ENCODE results near the gene ISX. TPM values are rescaled to one million over a fixed set of nuclear protein-coding genes. Genes with fewer than 3 reads are reported as not detected.

The ISX gene
- total RNA-seq, 4 donors from 2014 or later, result 0.34 TPM; not detected in 3

DNA sequence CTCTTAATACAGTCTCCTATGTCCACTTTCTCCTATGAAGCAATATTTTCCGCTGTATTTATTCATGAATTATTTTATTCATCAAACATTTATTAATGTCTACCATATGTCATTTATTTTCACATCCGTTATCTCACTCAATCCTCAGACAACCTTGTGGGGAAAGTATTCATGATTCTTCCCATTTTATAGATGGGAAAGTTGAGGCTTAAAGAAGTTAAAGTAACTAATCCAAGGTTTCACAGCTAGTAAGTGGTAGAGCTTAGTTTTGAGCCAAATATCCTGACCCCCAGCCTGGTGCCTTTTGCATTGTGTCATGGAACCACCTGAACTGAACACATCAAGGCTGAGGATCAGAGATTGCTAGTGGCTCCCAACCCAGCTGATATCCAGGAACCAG lies 66.6 kb downstream of the ISX start:
- no peaks in the 10 kb centered on the region for H3K36me3 ChIP-seq
- intact Hi-C loops (cut with DNase I; ENCODE audit: low total_unique reads) (no loop called here), in situ Hi-C loops (cut with MboI; ENCODE audit: low sequenced_read_pairs in 4 of 4) (no loop called here)
- H3K27me3 ChIP-seq, result peaks cover 0 to 13% (median 8%) of the 10 kb centered on the region in 3 donors
- DNase-seq (no peak), ATAC-seq (no peak)
- H3K27ac ChIP-seq, result no peak overlapping the region
- H3K9me3 ChIP-seq, result no peaks in the 10 kb centered on the region
- no peak for TF ChIP-seq POLR2A (IDR thresholded peaks at IDR 0.05)
- TF ChIP-seq, protein P1, sequence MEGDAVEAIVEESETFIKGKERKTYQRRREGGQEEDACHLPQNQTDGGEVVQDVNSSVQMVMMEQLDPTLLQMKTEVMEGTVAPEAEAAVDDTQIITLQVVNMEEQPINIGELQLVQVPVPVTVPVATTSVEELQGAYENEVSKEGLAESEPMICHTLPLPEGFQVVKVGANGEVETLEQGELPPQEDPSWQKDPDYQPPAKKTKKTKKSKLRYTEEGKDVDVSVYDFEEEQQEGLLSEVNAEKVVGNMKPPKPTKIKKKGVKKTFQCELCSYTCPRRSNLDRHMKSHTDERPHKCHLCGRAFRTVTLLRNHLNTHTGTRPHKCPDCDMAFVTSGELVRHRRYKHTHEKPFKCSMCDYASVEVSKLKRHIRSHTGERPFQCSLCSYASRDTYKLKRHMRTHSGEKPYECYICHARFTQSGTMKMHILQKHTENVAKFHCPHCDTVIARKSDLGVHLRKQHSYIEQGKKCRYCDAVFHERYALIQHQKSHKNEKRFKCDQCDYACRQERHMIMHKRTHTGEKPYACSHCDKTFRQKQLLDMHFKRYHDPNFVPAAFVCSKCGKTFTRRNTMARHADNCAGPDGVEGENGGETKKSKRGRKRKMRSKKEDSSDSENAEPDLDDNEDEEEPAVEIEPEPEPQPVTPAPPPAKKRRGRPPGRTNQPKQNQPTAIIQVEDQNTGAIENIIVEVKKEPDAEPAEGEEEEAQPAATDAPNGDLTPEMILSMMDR (IDR thresholded peaks at IDR 0.05 in 4 of 5, conservative IDR thresholded peaks at IDR 0.05 in 1 of 5), result no peak
- no peaks in the 10 kb centered on the region for H3K4me1 ChIP-seq
- no peak overlapping the region for H3K4me3 ChIP-seq

DNA sequence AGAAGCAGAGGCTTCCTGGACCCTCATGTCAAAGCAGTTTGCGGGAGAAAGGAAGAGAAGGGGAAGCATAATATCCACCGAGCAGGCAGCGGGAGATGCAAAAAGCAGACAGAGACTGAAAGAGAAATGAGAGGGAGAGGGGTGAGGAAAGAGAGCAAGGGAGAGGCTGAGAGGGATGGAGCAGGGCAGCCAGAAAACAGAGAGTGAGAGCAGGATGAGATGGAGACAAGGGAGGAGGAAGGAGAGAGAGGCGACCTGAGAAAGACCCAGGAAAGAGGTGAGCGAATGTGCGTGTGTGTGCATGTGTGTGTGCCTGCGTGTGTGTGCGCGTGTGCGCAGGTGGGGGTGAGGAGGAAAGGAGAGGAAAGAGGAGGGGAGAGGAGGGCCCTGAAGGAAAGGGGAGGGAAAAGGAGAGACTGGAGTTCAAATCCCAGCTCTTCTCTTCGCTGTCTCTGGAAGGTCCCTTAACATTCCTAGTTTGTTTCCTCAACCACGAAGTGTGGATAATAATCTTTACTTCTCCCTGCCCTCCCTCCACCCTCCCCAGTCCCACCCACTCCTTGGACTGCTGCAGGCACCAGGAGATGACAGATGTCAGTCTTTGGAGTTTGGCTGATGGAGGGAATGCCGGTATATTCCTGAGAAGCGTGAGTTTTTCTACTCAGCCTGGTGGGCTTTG lies 67.9 kb downstream of the ISX start:
- in situ Hi-C loops (cut with MboI; ENCODE audit: low sequenced_read_pairs in 4 of 4) (no loop called here), intact Hi-C loops (cut with DNase I; ENCODE audit: low total_unique reads) (no loop called here)
- no peak for ATAC-seq
- no peak overlapping the region for H3K27ac ChIP-seq
- H3K36me3 ChIP-seq, result no peaks in the 10 kb centered on the region
- H3K27me3 ChIP-seq, result peaks cover 0 to 13% (median 10%) of the 10 kb centered on the region in 3 donors
- TF ChIP-seq, protein P1 (IDR thresholded peaks at IDR 0.05 in 4 of 5, conservative IDR thresholded peaks at IDR 0.05 in 1 of 5), result no peak
- TF ChIP-seq POLR2A (IDR thresholded peaks at IDR 0.05), result no peak
- no peaks in the 10 kb centered on the region for H3K9me3 ChIP-seq
- H3K4me1 ChIP-seq, result no peaks in the 10 kb centered on the region
- DNase-seq, result no peak
- no peak overlapping the region for H3K4me3 ChIP-seq

DNA sequence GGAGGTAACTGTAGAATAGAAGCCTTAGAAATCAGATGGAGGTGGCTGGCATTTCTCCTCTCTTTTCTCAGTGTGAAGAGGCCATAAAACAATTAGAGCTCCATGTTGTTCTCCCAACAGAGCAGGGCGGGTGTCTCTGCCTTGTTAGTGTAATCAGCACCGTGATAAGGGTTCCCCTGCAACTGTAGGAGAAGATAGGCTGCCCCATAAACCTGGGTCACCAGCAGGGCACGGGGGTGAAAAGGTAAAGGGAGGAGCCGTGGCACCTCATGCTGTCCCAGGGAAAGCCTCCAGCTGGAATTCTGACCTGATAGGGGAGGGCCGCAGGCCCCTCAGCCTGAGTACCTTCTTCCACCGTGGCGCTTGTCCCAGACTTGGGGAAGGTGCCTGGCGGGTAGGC lies 68.7 kb downstream of the ISX start:
- H3K27ac ChIP-seq, result no peak overlapping the region
- no peaks in the 10 kb centered on the region for H3K9me3 ChIP-seq
- in situ Hi-C loops (cut with MboI; ENCODE audit: low sequenced_read_pairs in 4 of 4), result no loop called here
- intact Hi-C loops (cut with DNase I; ENCODE audit: low total_unique reads), result no loop called here
- H3K4me1 ChIP-seq, result no peaks in the 10 kb centered on the region
- H3K36me3 ChIP-seq, result no peaks in the 10 kb centered on the region
- ATAC-seq, result no peak
- no peak for TF ChIP-seq POLR2A (IDR thresholded peaks at IDR 0.05)
- TF ChIP-seq, protein P1 (IDR thresholded peaks at IDR 0.05 in 4 of 5, conservative IDR thresholded peaks at IDR 0.05 in 1 of 5), result no peak
- H3K4me3 ChIP-seq, result no peak overlapping the region
- no peak for DNase-seq
- peaks cover 0 to 9% (median 5%) of the 10 kb centered on the region in 3 donors for H3K27me3 ChIP-seq

DNA sequence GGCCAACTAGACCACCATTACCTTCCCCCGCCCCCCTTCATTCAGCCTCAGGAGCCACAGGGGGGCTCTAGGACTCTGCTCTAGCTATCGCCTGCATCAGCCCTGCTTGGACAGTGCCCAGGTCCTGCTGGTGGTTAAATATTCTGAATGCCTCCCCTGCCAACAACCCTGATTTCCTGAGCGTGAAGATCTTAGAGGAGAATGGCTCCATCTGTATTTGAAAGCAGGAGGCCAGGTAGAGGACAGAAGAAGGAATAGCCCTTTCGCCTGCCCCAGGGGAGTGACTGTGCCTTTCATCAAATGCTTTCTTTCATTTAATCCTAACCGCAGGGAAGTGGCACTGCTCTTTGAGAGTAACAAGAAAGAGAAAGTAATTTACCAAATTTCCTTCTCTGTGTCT lies 69.2 kb downstream of the ISX start:
- Histone ChIP-seq H3K9me3 (no peaks in the 10 kb centered on the region), H3K36me3 (no peaks in the 10 kb centered on the region), H3K4me3 (no peak overlapping the region), H3K27me3 (peaks cover 0 to 9% (median 2%) of the 10 kb centered on the region in 3 donors), H3K27ac (no peak overlapping the region), H3K4me1 (no peaks in the 10 kb centered on the region)
- ATAC-seq, result no peak
- DNase-seq, result no peak
- intact Hi-C loops (cut with DNase I; ENCODE audit: low total_unique reads), result no loop called here
- in situ Hi-C loops (cut with MboI; ENCODE audit: low sequenced_read_pairs in 4 of 4), result no loop called here
- TF ChIP-seq POLR2A (IDR thresholded peaks at IDR 0.05), result no peak
- TF ChIP-seq, protein P1 (IDR thresholded peaks at IDR 0.05 in 4 of 5, conservative IDR thresholded peaks at IDR 0.05 in 1 of 5), result no peak

Other genes starting within 250 kb of the ISX start
- gene HMGXB4, start 191.3 kb downstream of the ISX start, total RNA-seq, result 10 to 100 TPM in 3 of 4 donors, 1 to 10 TPM in 1; 8.3 to 19.2 (median 12.4) TPM
- gene TOM1, start 233.7 kb downstream of the ISX start, total RNA-seq, result 100 to 1,000 TPM; 363 to 609 (median 425) TPM

All from gastrocnemius medialis (tissue), 4 donors.